ENCODE measurements around the gene RAPGEF5. TPM values are rescaled to one million over a fixed set of nuclear protein-coding genes. Genes with fewer than 3 reads are reported as not detected.

The RAPGEF5 gene
- total RNA-seq, 1 experiment from 2014 or later = 13.3 TPM

- WGBS (ENCODE audit: extremely low coverage, insufficient read length, low lambda C conversion rate) = no CpG with 5 or more reads among the region's 7 CpGs
- no peaks in the 10 kb centered on the region for H3K9me3 ChIP-seq (ENCODE audit: control insufficient read depth, low read depth, low read length)
- no peak overlapping the region for H2AFZ ChIP-seq (ENCODE audit: low read length)
- H2AK5ac ChIP-seq (ENCODE audit: insufficient read length, low read length) = no peak overlapping the region
- no peak for DNase-seq
- Mint-ChIP-seq H3K36me3 (ENCODE audit: insufficient read depth in 1 of 3, low read depth in 3 of 3) (no peaks in the 10 kb centered on the region), H3K27me3 (ENCODE audit: low read depth) (no peaks in the 10 kb centered on the region), H3K4me3 (no peak overlapping the region), H3K9me3 (no peaks in the 10 kb centered on the region), H3K27ac (no peak overlapping the region), H3K4me1 (peaks cover 0 to 7% of the 10 kb centered on the region in 2 experiments; a peak in 1 of 4 replicates)
- no peak overlapping the region for H4K8ac ChIP-seq (replicated peaks; ENCODE audit: insufficient read length, low read depth, low read length)
- no peak overlapping the region for H3K23ac ChIP-seq (ENCODE audit: insufficient read length, low read depth, low read length)
- H2BK15ac ChIP-seq (ENCODE audit: low read depth, low read length) = no peak overlapping the region
- H3K79me1 ChIP-seq (ENCODE audit: insufficient read depth, low read depth, low read length, poor library complexity, severe bottlenecking) = no peaks in the 10 kb centered on the region
- H2BK12ac ChIP-seq (ENCODE audit: insufficient read length, low read depth, low read length) = no peak overlapping the region
- H2BK20ac ChIP-seq (ENCODE audit: low read depth, low read length, poor library complexity, severe bottlenecking) = no peak overlapping the region
- H2BK5ac ChIP-seq (ENCODE audit: insufficient read length, low read length) = no peak overlapping the region
- no peak overlapping the region for H3K27ac ChIP-seq (ENCODE audit: insufficient read length, low read depth, low read length)
- H3K4me1 ChIP-seq (ENCODE audit: insufficient read depth, low read length) = no peaks in the 10 kb centered on the region
- no peak overlapping the region for H4K91ac ChIP-seq (ENCODE audit: insufficient read length, low read depth, low read length)
- H3K23me2 ChIP-seq (ENCODE audit: insufficient read length, low read depth, low read length, poor library complexity, severe bottlenecking) = no peaks in the 10 kb centered on the region
- H3K27me3 ChIP-seq (ENCODE audit: insufficient read depth, low read length) = no peaks in the 10 kb centered on the region
- H3K9ac ChIP-seq (ENCODE audit: extremely low read depth, insufficient read length, low read length) = no peak overlapping the region
- H4K5ac ChIP-seq (ENCODE audit: insufficient read length, low read depth, low read length) = no peak overlapping the region
- H3T11ph ChIP-seq (ENCODE audit: low read length) = no peak overlapping the region
- no peaks in the 10 kb centered on the region for H4K20me1 ChIP-seq (ENCODE audit: control insufficient read depth, insufficient read depth, insufficient read length)
- H3K4ac ChIP-seq (ENCODE audit: low read depth, low read length) = no peak overlapping the region
- H3K79me2 ChIP-seq (ENCODE audit: insufficient read depth, low read length) = no peaks in the 10 kb centered on the region
- no peak overlapping the region for H2BK120ac ChIP-seq (ENCODE audit: low read depth, low read length, poor library complexity, severe bottlenecking)
- no peak overlapping the region for H3K4me2 ChIP-seq (ENCODE audit: insufficient read depth, insufficient read length, low read length)
- no peak for TF ChIP-seq CTCF (conservative IDR thresholded peaks at IDR 0.05)
- H3K18ac ChIP-seq (ENCODE audit: insufficient read length, low read depth, low read length) = no peak overlapping the region
- no peak overlapping the region for H3K14ac ChIP-seq (ENCODE audit: insufficient read depth, low read length)
- H3K56ac ChIP-seq (ENCODE audit: insufficient read length, low read depth, low read length) = no peak overlapping the region
These were observed 21.4 kb upstream of the RAPGEF5 start for GRCh38 chr7:22378199-22378980.

Measured in H9 (cell line).